GM21360 (cell line): Measurements from ENCODE around the gene WNT4.

Experiments
- ATAC-seq: cut with Tn5 transposase; IDR thresholded peaks from one replicate; pipeline ENCODE4 v1.9.1; 2021; ENCODE audit warnings: mild to moderate bottlenecking, moderate library complexity; ENCODE audit not compliant: unreplicated experiment

The WNT4 gene

GRCh38 chr1:22089134-22089571 lies 53.7 kb downstream of the WNT4 start:
- no peak for ATAC-seq

- ATAC-seq: no peak
These were observed 54.6 kb downstream of the WNT4 start for GRCh38 chr1:22088331-22088730.

GRCh38 chr1:22080191-22080590 lies 62.7 kb downstream of the WNT4 start:
- ATAC-seq: no peak

- no peak for ATAC-seq
These were observed 64.8 kb downstream of the WNT4 start for GRCh38 chr1:22078133-22078532.

- no peak for ATAC-seq
These were observed 65.2 kb downstream of the WNT4 start for GRCh38 chr1:22077728-22078127.

GRCh38 chr1:22076346-22076745 lies 66.6 kb downstream of the WNT4 start:
- no peak for ATAC-seq

- no peak for ATAC-seq
These were observed 67.2 kb downstream of the WNT4 start for GRCh38 chr1:22075718-22076117.

GRCh38 chr1:22074803-22075202 lies 68.1 kb downstream of the WNT4 start:
- no peak for ATAC-seq

- ATAC-seq: no peak
These were observed 71.4 kb downstream of the WNT4 start for GRCh38 chr1:22071511-22071910.
